ENCODE measurements around the gene DENND1B. TPM values are rescaled to one million over a fixed set of nuclear protein-coding genes. Genes with fewer than 3 reads are reported as not detected.

Gene DENND1B
- total and polyA plus RNA-seq, 4 donors: 1.7 to 13.7 (median 7.9) TPM

GRCh38 chr1:197750366-197750765 lies 24.9 kb downstream of the DENND1B start:
- Histone ChIP-seq H3K36me3 (ENCODE audit: control insufficient read depth in 4 of 4, insufficient read depth in 3 of 4, low read depth in 1 of 4, low read length in 3 of 4) (peaks cover 0 to 2% (median 1%) of the 10 kb centered on the region in 4 donors), H3K27me3 (ENCODE audit: control insufficient read depth in 4 of 4, insufficient read depth in 4 of 4, low read length in 3 of 4) (no peaks in the 10 kb centered on the region), H3K27ac (ENCODE audit: low read depth in 1 of 2, low read length in 2 of 2) (no peak overlapping the region), H3K9ac (ENCODE audit: low read depth in 1 of 2, low read length in 2 of 2) (no peak overlapping the region), H3K4me1 (ENCODE audit: control insufficient read depth in 4 of 4, insufficient read depth in 4 of 4, low read length in 3 of 4) (peaks cover 0 to 1% (median 0%) of the 10 kb centered on the region in 4 donors), H3K4me3 (ENCODE audit: low read depth in 1 of 3, low read length in 3 of 3) (no peak overlapping the region), H3K9me3 (ENCODE audit: control insufficient read depth in 4 of 4, low read length in 3 of 4) (no peaks in the 10 kb centered on the region)
- DNase-seq (ENCODE audit: low spot score): no peak
- no peak for TF ChIP-seq REST (IDR thresholded peaks at IDR 0.05)
- no peak for TF ChIP-seq FOXA2 (IDR thresholded peaks at IDR 0.05)
- TF ChIP-seq GABPA (IDR thresholded peaks at IDR 0.05 in 1 of 2, conservative IDR thresholded peaks at IDR 0.05 in 1 of 2): no peak
- TF ChIP-seq ATF3 (IDR thresholded peaks at IDR 0.05): no peak
- no peak for TF ChIP-seq NR2F2 (IDR thresholded peaks at IDR 0.05)
- TF ChIP-seq TAF1 (conservative IDR thresholded peaks at IDR 0.05): no peak
- TF ChIP-seq JUND (IDR thresholded peaks at IDR 0.05): no peak
- TF ChIP-seq SP1 (IDR thresholded peaks at IDR 0.05): no peak
- TF ChIP-seq RXRA (IDR thresholded peaks at IDR 0.05): no peak
- no peak for TF ChIP-seq RAD21 (IDR thresholded peaks at IDR 0.05)
- no peak for TF ChIP-seq EGR1 (IDR thresholded peaks at IDR 0.05; ENCODE audit: low read depth in 2 of 2)
- TF ChIP-seq MAX (IDR thresholded peaks at IDR 0.05): no peak
- TF ChIP-seq CTCF (IDR thresholded peaks at IDR 0.05; ENCODE audit: low read depth, low read length, missing input control): no peak
- no peak for TF ChIP-seq ZBTB33 (IDR thresholded peaks at IDR 0.05)
- no peak for TF ChIP-seq FOXA1 (IDR thresholded peaks at IDR 0.05)
- TF ChIP-seq HNF4A (conservative IDR thresholded peaks at IDR 0.05): no peak
- TF ChIP-seq YY1 (IDR thresholded peaks at IDR 0.05): no peak
- TF ChIP-seq HNF4G (IDR thresholded peaks at IDR 0.05): no peak

All from liver (tissue), 9 donors.